TTC549 (cell line): ENCODE data around the gene PARP1.

Experiments
- FAIRE-seq: peaks from 2 replicates; lab custom pipeline; 2012; peaks lifted over from hg19 to GRCh38; lab: Jason Lieb, UNC

Gene PARP1

GRCh38 chr1:226373376-226373775 lies 34.5 kb downstream of the PARP1 start:
- no peak for FAIRE-seq

- no peak for FAIRE-seq
These were observed 35.0 kb downstream of the PARP1 start for GRCh38 chr1:226372885-226373284.

GRCh38 chr1:226371866-226372490 lies 35.9 kb downstream of the PARP1 start:
- FAIRE-seq: no peak

GRCh38 chr1:226371027-226371694 lies 36.7 kb downstream of the PARP1 start:
- no peak for FAIRE-seq

GRCh38 chr1:226370144-226370923 lies 37.6 kb downstream of the PARP1 start:
- no peak for FAIRE-seq

GRCh38 chr1:226369110-226369509 lies 38.8 kb downstream of the PARP1 start:
- no peak for FAIRE-seq

- no peak for FAIRE-seq
These were observed 41.6 kb downstream of the PARP1 start for GRCh38 chr1:226366290-226366689.

- FAIRE-seq: no peak
These were observed 42.1 kb downstream of the PARP1 start for GRCh38 chr1:226365831-226366231.

GRCh38 chr1:226364901-226365565 lies 42.9 kb downstream of the PARP1 start:
- no peak for FAIRE-seq

- no peak for FAIRE-seq
These were observed 43.4 kb downstream of the PARP1 start for GRCh38 chr1:226364514-226364899.

GRCh38 chr1:226363801-226364513 lies 43.9 kb downstream of the PARP1 start:
- no peak for FAIRE-seq

GRCh38 chr1:226362891-226363447 lies 44.9 kb downstream of the PARP1 start:
- no peak for FAIRE-seq

GRCh38 chr1:226362361-226362760 lies 45.5 kb downstream of the PARP1 start:
- FAIRE-seq: no peak

- no peak for FAIRE-seq
These were observed 47.7 kb downstream of the PARP1 start for GRCh38 chr1:226360106-226360746.

GRCh38 chr1:226357416-226357815 lies 50.5 kb downstream of the PARP1 start:
- no peak for FAIRE-seq

GRCh38 chr1:226355669-226356551 lies 52.0 kb downstream of the PARP1 start:
- FAIRE-seq: no peak

- no peak for FAIRE-seq
These were observed 52.9 kb downstream of the PARP1 start for GRCh38 chr1:226355016-226355415.

- FAIRE-seq: no peak
These were observed 54.0 kb downstream of the PARP1 start for GRCh38 chr1:226353698-226354525.

GRCh38 chr1:226351709-226352108 lies 56.2 kb downstream of the PARP1 start:
- no peak for FAIRE-seq

GRCh38 chr1:226350519-226350865 lies 57.4 kb downstream of the PARP1 start:
- no peak for FAIRE-seq
